ENCODE measurements around the gene RPTOR. TPM values are rescaled to one million over a fixed set of nuclear protein-coding genes. Genes with fewer than 3 reads are reported as not detected.

RPTOR gene
- total RNA-seq, 1 donor from 2014 or later: 11.7 TPM

DNA sequence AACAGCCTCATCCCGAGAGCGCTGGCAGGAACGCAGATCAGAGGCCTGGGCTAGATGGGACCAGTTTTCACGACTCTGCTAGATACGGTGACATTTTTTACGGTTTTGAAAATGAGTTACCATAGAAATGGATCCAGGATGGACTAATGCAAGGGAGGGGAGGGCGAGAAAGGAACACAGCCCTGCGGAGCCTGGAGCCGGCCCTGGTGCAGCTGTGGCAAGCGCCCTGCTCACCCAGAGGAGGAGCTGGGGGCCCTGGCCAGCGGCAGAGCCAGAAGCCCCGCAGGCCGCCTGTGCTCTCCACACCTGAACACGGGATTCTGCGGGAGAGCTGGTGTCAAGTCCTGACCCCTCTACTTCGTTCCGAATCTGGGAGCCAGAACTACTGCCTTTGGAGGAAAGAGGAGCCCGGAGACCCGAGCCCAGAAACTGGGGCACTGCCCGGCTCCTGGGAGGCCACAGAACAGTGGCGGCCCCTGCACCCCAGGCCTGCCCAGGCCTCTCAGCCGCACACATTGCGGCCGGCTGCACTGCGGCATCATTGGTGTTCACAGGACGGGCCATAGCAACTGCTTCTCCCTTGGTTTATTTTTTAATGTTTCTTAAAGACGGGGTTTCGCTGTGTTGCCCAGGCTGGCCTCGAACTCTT lies 358.4 kb downstream of the RPTOR start:
- no peak for DNase-seq (ENCODE audit: low read depth in 2 of 2)

DNA sequence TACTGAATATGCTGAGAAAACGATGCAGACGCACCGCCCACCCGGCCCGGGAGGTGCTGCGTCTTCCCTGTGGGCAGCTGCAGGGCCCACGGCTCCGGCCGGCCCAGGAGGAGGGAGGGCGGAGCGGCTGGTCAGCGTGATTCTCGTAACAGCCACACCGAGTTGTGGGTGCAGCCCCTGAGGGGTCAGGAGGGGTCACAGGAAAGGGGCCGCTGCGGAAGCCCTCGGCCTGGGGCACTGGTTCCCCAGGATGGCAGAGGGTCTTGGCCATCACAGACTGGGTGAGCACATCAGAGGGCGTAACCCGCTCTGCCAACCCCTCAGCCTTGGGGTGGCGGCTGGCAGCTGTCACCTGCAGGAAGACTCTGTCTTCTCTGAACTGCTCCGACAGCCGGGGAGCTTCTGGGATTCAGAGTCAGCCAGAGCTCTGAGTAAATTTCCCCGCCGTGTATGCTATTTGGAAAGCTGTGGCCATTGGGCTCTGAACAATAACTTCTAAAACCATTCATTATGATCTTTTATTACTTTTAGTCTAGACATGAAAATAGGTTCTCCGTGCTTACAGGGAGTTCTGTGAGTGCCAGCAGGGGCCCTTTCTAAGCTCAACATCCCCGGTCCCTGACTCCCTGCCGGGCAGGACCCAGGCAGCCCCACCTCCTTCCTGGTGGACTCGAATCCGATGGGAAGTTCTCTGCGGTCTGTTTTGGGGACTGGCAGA lies 359.6 kb downstream of the RPTOR start:
- no peak for DNase-seq (ENCODE audit: low read depth in 2 of 2)

DNA sequence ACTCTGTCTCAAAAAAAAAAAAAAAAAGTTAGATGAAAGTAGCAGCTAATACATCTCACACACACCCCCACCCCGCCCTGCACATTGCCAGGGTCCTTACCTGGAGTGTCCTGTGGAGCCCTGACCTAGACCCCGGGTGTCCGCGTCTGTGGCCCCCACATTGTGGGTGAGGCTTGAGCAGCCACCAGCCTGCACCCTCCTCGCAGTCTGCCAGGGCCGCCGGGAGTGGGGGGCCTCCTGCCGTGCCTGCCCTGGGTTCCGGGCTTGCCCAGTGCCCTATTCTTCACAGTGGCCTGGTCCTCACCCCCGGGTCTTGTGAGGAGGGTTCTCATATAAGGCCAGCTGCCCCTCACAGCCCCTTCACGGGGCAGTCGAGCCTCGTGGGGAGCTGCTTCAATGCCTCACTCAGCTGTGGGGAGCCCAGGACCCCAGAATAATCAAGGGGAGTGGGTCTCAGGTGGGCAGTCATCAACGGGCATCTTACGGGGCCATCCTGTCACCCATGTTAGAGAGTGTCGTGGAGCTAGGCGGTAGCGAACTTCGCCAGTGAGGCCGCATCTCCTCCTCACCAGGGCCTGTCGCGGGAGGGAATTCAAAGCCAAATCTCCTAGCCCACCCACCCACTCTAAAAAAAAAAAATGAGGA lies 361.1 kb downstream of the RPTOR start:
- no peak for DNase-seq (ENCODE audit: low read depth in 2 of 2)

DNA sequence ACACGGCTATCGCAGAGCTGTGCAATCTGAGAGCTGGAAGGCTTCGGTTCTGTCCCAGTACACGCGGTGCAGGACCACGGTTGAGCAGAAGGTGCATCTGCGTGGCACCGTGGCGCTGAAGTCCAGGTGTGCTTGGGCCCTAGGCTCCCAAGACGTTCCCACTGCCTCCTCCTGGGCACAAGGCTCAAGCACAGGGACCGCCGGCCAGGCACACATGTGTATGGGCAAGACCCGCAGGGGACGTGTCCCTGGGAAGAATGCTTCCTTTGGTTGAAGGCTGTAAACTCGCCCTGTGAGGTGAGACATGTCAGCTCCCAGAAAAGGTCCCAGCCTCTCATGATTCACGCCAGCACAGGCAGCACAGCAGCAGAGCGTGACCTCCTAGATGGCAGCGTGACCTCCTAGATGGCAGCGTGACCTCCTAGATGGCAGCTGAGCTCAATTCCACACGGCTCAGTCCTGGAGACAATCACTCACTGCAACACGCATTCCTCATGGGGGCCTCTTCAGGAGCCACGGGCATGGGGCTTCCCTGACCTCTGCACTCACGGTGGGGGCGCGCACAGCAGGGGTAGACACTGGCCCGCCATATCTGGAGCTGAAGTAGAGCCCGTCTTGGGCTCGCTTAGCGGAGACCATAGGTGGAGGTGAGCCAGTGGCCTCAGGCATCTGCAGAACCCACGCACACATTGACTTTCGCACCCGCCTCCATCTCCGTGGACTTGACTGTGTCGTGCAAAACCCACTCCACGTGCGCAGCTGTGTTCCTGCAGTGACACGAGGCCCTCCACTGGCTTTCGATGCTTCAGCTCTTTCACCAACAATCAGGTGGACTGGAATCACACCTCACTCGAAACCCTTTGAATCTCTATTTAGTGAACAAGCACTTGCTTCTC lies 362.0 kb downstream of the RPTOR start:
- no peak for DNase-seq (ENCODE audit: low read depth in 2 of 2)

DNA sequence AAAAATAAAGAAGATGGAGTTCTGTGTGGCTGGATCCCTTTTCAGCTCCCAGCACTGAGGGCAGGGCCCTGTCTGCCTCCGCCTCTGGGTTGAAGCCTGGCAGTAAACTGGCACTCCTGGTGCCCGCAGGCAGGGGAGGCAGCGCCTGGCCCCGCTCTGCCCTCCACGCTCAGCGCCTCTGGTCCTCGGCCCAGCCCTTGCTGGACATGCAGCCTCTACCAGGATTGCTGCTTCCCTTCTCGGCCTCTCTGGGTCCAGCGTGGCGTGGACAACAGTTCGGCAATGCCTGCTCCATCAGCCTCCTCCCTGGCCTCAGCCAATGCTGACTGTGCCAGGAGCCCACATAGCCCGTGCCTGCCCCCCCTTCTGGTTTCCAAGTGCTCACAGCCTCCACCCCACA lies 362.6 kb downstream of the RPTOR start:
- no peak for DNase-seq (ENCODE audit: low read depth in 2 of 2)

DNA sequence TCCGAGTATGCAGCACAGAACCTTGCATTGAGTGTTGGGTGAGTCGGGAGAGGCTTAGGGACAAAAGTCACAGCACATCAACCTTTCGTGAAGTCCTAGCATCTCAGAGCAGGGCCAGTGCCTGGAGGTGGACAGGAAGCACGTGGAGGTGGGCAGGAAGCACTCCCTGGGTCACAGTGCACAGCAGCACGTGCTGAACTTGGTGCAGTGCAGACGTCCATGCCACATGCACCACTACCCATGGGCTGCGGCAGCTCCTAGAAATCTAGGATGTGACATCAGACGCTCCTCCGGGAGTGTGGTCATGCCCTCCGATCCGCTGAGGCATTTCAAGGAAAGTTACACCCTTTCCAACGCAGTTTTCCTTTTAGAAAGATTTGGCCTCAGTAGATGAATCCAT lies 363.6 kb downstream of the RPTOR start:
- no peak for DNase-seq (ENCODE audit: low read depth in 2 of 2)

DNA sequence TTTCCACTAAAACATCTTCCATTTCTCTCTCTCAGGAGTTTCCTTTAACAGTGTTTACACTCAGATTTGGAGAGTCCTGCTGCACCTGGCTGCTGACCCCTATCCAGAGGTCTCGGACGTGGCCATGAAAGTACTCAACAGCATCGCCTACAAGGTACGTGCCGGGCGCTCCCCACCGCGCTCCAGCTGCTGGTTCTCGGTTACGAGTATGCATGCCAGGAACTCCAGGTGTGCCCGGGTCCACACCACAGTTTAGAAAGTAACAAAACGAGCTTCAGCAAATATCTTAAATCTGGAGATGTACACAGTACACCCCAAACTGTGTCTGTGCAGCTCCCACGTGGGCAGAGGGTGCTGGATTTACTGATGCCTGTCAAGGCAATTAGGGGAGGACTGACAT lies 364.1 kb downstream of the RPTOR start:
- DNase-seq (ENCODE audit: low read depth in 2 of 2): no peak

DNA sequence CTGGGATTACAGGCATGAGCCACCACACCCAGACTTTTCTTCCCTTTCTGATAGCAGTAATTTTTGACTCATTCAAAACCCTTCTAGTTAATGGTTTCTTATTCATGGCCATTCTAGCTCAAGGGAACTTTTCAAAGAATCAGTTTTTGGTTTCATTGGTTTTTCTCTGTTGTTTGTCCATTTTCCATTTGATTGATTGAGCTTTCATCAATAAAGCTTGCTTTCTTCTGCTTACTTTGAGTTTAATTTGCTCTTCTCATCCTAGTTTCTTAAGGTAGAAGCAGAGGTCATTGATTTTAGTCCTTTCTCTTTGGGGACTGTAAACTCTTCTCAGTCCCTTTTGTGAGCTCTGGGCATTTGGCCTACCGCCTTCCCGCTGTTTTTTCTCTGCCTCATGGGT lies 365.0 kb downstream of the RPTOR start:
- no peak for DNase-seq (ENCODE audit: low read depth in 2 of 2)

DNA sequence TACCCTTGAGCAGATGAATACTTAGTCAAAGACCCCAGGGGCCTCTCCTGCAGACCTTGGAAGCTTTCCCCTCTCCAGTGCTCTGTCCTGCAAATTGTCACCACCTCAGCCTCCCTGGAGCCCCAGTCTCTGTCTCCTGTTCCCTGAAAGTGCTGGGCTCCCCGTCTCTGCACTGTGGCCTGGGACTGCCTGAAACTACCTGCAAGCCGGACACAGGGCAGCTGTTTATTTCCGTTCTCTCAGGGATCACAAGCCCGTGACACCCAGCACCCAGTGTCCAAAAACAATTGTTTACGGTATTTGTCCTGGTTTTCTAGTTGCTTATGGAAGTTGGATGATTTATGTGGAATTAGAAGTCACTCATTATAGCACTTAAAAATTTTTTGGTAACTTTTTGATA lies 365.4 kb downstream of the RPTOR start:
- DNase-seq (ENCODE audit: low read depth in 2 of 2): no peak

DNA sequence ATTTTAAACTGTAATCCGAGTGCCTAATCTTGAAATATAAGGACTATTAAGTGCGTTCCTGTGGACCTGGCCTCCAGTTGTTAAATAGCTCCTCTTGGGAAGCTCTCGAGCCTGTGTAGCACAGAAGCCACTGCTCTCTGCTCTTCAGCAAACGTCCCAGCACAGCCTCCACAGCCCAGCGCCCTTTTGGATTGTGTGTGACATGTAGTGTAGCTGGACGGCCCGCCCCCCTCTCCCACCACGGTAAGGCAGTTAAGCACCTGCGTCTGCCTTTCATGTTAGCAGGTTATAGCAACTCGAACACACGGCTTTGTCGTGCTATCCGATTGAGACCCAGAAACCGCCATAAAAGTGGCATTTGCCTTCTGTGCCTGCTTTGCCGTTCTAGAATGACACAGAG lies 367.8 kb downstream of the RPTOR start:
- no peak for DNase-seq (ENCODE audit: low read depth in 2 of 2)

DNA sequence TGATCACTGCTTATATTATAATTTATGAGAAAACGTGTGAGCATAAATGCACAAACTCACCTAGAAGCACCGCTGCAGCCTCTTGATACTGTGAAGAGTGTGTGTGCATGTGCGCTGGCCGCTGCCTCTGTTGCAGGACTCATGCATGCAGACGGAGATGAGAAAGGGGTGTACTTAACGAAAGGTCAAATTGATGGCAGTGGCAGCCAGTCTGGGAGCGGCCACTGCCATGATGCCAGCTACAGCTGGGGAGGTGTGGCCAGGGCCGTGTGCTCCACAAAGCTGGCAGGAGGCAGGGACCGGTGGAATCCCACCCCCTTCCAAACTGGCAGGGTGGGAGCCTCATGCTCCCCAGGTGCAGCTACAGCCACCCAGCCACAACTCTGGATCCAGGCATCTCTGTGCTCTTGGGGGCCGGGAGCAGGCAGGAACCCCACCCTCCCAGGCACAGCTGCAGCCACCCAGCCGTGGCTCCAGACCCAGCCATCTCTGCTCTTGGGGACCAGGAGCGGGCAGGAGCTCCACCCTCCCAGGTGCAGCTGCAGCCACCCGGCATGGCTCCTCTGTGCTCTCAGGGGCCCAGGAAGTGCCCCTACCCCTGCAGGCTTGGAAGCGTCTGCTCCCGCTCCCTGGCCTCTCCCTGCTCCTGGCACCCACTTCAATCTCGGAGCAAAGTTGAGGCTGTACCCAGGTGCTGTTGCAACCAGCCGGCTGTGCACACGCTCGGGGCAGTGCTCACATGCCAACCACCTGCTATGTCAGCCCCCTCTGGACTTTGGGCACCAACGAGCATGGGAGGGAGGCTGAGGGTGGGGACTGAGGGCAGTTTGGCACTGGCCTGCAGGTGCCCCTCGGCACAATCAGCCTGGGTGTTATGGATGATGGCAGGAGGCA lies 369.5 kb downstream of the RPTOR start:
- no peak for DNase-seq (ENCODE audit: low read depth in 2 of 2)

DNA sequence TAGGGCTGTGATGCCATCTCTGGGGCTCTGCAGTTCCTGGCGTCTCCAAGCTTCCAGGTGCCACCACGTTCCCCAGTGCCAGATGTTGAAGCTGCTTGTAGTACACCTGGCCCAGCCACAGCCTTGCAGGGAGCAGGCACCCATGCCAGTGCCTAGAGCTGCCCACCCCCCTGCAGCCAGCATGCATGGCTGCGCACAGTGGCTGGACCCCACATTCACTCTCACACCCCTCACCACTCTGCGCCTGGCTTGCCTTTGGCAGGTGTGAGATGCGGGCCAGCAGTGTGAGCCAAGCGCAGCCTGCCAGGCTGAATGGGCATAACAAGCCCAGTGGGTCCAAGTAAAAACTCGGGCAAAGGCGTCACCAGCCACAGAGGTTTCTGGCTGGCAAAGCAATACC lies 371.6 kb downstream of the RPTOR start:
- DNase-seq (ENCODE audit: low read depth in 2 of 2): no peak

DNA sequence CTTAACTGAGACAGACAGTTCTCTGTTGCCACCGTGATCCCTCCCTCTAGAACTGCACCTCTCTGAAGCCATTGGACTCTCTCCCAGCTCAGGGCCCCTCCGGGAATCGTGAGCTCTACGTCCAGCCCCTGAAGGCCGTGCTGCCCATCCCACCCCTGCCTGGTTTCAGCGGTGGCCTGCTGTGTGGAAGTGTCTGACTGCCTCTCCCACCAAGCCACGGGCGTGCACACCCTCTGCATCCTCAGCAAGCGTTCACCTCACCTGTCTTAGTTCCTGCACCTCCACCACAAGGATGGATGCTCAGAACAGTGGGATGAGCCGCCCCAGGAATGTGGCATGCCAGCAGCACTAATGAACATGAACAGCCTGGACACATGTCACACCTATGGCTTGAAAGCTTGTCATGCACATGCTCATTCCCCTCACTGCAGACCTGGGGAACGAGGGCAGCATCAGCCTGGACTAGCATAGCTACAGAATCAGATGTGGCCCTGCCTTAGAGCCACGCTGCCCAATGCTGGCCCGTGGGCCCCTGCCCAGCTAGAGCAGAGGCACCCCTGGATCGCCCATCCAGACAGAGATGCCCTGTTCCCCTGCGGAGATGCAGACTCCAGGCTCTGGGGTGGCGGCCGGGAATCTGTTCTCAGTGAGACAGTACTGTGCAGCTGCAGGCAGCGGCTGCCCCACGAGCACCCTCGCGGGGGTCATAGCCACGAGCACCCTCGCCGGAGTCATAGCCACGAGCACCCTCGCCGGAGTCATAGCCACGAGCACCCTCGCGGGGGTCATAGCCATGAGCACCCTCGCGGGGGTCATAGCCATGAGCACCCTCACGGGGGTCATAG lies 373.3 kb downstream of the RPTOR start:
- no peak for DNase-seq (ENCODE audit: low read depth in 2 of 2)

DNA sequence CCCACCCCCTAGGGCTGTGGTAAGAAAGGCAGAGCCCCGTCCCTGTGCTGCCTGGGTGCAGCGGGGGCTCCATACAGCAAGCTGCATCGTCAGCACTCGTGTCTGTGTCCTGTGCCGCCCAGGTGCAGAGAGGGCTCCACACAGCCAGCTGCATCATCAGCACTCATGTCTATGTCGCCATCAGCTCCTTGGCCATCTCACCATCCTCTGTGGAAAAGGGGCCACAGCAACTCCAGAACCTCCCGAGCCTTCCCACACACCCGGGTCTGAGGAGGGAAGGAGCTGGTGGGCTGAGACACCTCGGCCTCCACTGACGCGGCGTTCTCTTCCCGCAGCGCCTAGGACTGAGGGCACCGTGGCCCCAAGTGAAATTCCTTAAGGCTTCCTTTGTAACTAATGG lies 374.1 kb downstream of the RPTOR start:
- DNase-seq (ENCODE audit: low read depth in 2 of 2): no peak

DNA sequence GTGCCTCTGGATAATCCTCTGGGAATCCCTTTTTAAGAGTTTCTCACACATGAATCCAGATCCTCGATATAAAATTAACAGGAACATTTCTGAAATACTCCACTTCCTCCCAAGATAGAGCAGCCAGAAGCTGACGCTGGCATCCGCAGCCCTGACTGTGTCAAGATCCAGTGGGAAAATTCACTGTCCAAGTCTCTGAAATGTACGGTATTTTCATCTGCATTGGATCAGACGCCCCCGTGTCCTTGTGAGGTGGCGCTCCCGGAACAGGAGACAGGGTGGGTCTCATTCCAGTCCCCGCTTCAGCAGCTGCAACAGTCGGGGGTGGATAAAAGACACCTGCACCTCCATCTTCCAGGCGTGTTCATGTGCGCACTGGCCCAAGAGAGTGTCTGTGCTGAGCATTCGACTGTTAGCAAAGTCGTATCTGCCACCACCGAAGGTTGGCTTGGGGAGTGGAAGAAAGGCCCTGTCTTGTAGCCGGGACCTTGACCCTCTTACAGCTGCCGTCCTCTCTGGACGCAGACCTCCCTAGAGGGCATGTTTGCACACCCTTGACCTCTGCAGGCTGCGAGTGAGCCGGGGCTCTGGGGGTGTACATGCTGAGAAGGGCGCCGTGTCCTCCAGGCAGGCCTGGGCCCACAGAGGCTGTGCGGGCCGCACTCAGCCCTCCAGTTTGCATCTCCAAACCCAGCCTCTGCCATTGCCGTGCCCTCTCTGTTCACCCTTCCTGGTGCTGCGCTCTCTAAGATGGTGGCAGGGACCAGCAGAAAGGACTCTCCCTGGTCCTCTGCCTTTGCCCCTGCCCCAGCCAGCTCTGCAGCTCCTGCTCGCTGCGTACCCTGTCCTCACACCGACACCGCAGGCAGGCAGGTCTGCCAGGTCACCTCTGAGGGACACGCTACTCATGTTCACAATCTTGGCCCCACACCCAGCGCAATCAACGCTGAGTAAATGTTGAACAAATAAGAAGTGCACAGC lies 375.0 kb downstream of the RPTOR start:
- DNase-seq (ENCODE audit: low read depth in 2 of 2): no peak

DNA sequence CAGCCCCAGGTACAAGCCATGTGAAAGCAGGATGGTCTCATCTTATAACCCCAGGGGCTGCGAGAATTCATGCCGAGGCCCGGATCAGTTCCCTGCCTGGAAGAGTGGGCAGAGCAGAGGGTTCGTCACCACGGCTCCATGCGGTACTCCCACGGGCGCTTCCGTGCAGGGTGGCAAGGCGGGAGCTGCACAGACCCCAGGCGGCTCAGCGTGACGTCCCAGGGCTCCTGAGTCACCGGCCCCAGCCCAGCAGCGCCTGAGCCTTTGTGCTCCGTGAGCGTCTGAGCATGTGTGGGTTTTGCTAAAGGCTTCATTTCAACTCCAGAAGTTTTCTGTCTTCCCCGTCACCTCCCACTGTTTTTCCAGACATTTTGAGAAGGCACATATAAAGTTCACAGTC lies 375.8 kb downstream of the RPTOR start:
- DNase-seq (ENCODE audit: low read depth in 2 of 2): no peak

DNA sequence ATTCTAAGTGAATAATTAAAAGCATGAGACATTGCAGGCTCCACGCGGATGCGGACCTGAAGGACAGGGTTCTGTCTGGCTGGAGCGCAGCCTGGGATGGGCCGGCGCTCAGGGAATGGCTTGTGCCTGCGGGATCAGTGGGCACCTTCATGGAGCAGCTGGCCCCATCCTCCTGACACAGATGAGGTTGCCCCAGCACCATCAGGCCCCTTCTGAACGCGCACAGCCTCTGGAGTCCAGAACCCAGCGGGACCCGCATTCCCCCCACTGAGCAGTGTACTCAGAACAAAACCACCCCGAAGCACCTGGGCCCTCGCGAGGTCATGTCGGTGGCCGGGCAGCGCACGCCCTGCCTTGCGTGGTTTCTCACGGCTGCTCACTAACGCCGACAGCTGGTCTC lies 376.5 kb downstream of the RPTOR start:
- no peak for DNase-seq (ENCODE audit: low read depth in 2 of 2)

DNA sequence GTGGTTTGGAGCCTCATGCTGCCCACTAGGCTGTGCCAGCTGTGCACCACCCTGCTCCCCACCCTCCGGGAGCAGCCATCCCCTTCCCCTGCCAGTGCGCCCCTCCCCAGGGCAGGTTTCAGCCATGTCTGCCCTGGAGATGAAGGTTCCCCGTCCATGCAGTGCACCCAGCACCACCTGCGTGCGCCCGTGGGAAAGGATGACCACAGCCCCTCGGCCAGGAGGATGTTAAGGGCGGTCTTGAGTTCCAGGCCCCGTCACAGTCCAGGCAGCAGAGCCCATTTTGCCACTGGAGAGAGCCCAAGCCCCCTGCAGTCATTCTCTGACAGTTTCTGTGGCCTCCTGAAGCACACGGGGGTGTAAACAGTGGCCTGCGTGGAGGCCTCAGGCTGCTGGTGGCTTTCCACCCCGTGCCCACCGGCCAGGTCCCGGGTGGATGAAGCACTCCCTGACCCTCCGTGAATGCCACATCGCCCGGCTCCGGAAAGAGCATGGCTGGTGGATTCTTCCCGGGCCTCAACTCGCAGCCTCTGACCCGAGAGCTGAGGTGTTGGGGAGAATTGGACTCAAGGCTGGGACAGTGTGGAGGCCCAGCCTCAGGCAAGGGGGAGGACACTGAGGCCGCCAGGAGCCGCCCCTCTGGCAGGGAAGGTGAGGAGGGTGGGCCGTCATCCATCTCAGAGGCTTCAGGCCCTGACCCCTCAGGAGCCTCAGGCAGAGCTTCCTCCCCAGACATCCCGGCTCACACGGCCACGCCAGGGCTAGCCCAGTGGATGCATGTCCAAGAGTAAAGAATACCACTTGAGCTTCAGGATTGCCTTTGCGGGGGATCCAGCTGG lies 377.3 kb downstream of the RPTOR start:
- no peak for DNase-seq (ENCODE audit: low read depth in 2 of 2)
